Uterus (tissue), 2 donors: ENCODE results near the gene GBP2.

ENCODE experiments used
- CTCF ChIP-seq, 4 experiments: fragments of 200-600 bp in 2 of 4; fragments of 450-650 bp in 2 of 4; sonication (generic) in 2 of 4; IDR thresholded peaks; one replicate each; pipeline ENCODE4 v1.5.1; 2016 to 2019; ENCODE audit warnings: antibody characterized with exemption in 4 of 4, mild to moderate bottlenecking in 2 of 4, moderate library complexity in 1 of 4
- POLR2A ChIP-seq, 2 donors: fragments of 450-650 bp; IDR thresholded peaks; one replicate each; pipeline ENCODE4 v1.6.1; 2016; ENCODE audit warnings: antibody characterized with exemption in 2 of 2, mild to moderate bottlenecking in 1 of 2, moderate library complexity in 1 of 2

DNA sequence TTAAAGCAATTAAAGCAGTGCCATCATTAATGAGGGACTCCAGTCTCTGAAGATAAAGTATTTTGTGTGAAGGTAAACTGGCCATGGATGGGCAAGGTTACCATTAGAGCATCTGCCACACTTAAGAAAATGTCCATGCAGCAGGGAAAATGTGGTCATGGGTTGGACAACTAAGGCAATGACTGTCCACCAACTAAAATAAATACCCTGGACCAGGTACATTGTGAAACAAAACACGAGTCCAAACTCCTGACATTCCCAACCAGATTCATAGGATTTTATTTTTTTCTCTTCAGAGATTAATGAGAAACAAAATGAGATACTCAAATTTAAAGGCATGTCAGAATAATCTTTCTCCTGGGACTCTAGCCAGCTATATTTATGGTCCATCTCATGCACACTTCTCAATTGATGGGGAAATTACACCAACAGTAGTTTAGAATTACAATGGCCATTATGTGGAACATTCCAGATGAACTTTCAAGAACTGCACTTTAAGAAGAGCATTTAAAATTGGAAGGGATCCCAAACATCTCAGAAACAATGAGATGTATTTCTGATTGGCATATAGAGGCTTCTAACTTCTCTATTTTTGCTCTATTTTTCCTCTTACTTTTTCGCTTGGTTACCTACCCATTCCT lies 41.8 kb upstream of the GBP2 start:
- TF ChIP-seq CTCF (IDR thresholded peaks at IDR 0.05) (no peak), POLR2A (IDR thresholded peaks at IDR 0.05) (no peak)
